Measurements from ENCODE around the gene LIME1. TPM values are rescaled to one million over a fixed set of nuclear protein-coding genes. Genes with fewer than 3 reads are reported as not detected.

Gene LIME1
- total RNA-seq, 1 donor from 2014 or later: 8.7 TPM

DNA sequence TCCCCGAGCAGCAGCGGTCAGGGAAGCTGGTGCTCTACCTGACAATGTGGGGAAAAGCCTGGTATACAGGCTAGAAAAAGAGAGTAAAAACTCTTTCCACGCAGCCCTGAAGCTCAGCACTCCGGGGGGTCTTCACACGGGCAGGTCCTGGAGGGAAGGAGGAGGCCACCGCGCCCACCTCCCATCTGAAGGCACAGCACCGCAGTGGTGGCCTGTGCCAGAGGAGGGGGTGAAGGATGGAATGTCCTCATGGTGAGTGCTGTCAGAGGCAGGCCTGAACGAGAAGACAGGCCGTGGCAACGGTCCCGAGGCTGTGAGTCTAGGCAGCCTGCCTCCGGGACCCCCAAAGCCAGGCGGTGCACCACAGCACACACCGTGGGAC lies 9.0 kb downstream of the LIME1 start:
- H3K4me1 ChIP-seq: peaks cover 14% of the 10 kb centered on the region
- no peak overlapping the region for H3K27ac ChIP-seq
- no peak overlapping the region for H3K4me3 ChIP-seq
- ATAC-seq (no peak), DNase-seq (no peak)
- H3K27me3 ChIP-seq (ENCODE audit: low read depth): no peaks in the 10 kb centered on the region
- H3K9me3 ChIP-seq: no peaks in the 10 kb centered on the region
- H3K36me3 ChIP-seq: peaks cover 36% of the 10 kb centered on the region
- intact Hi-C loops (cut with DNase I): no loop called here
- TF ChIP-seq, protein P1, sequence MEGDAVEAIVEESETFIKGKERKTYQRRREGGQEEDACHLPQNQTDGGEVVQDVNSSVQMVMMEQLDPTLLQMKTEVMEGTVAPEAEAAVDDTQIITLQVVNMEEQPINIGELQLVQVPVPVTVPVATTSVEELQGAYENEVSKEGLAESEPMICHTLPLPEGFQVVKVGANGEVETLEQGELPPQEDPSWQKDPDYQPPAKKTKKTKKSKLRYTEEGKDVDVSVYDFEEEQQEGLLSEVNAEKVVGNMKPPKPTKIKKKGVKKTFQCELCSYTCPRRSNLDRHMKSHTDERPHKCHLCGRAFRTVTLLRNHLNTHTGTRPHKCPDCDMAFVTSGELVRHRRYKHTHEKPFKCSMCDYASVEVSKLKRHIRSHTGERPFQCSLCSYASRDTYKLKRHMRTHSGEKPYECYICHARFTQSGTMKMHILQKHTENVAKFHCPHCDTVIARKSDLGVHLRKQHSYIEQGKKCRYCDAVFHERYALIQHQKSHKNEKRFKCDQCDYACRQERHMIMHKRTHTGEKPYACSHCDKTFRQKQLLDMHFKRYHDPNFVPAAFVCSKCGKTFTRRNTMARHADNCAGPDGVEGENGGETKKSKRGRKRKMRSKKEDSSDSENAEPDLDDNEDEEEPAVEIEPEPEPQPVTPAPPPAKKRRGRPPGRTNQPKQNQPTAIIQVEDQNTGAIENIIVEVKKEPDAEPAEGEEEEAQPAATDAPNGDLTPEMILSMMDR (IDR thresholded peaks at IDR 0.05): no peak

DNA sequence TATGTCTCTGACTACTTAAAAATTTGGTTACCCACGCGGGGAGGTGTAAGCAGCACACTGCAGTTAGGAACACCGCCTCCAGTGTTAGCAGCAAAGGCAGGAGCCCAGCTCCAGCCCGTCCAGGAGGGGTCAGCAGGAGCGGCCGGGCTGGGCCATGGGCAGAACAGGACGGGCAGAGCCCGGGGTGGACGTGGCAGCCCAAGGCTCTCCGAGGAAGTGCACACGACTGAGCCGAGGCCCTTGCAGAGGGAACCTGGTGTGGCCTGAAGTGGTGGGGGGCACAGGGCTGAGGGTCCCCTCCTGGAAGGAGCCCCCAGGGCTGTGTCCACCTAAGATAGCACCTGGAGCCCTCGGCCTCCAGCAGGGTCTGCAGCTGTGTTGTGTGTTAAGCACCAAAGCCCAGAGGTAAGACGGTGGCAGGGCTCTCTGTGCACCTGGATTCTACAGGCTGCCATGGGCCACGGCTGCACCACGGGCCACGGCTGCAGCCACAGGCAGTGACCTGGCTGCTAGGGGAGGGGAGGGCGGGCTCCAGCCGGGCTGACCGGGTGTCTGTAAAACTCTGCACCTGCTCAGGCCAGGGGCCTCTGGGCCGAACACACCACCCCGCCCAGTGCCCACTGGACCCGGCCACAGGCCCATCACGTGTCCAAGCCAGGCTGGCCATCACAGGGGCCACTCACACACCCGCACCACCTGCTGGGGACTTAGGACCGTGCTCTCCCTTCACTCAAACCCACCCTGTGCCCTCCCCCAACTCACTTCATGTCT lies 9.7 kb downstream of the LIME1 start:
- TF ChIP-seq, protein P1 (IDR thresholded peaks at IDR 0.05): no peak
- no peak overlapping the region for H3K4me3 ChIP-seq
- no peak overlapping the region for H3K27ac ChIP-seq
- intact Hi-C loops (cut with DNase I): no loop called here
- peaks cover 36% of the 10 kb centered on the region for H3K36me3 ChIP-seq
- DNase-seq (no peak), ATAC-seq (no peak)
- H3K27me3 ChIP-seq (ENCODE audit: low read depth): no peaks in the 10 kb centered on the region
- H3K9me3 ChIP-seq: no peaks in the 10 kb centered on the region
- H3K4me1 ChIP-seq: peaks cover 11% of the 10 kb centered on the region

DNA sequence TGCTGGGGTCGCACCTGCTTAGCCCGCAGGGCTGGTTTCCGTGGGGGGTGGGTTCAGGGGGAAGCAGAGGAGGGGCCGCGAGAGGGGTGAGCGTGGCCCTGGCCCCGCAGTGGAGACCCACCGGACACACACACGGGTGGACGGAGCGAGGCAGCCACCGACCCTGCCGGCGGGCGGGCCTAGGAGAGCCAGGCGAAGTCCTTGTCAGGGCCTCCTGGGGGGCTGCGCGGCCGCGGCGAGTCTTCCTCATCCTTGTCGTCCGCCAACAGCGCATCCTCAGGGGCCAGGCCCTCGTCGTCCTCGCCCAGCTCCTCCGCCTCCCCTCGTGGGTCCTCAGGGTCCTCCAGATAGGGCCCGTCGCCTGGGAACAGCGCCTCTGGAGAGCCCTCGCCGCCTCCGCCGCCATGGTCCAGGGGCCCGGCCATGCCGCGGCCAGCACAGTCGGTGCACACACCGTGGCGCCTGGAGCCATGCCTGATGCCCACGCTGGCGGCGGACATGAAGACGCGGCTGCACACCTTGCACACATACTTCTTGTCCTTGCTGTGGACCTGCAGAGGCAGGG lies 10.4 kb downstream of the LIME1 start:
- intact Hi-C loops (cut with DNase I): no loop called here

DNA sequence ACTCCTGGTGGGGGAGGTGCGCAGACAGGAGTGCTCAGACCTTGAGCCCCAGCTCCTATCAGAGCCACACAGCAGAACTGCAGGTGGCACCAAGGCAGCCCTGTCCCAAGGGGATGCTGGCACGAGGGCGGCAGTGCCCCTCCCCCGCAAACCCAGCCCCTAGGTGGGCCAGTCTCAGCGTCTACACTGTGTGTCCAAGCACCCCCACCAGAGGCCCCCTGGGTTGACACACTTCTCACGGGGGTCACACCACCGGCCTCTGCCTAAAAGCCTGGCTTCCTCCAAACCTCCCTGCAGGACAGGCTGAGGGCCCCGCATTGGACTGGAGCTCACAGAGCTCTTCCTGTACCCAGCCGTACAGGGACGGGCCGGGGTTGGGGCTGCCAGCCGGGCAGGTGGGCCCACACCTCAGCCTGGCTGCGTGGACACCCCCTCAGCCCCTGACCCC lies 11.2 kb downstream of the LIME1 start:
- Histone ChIP-seq H3K4me3 (no peak overlapping the region), H3K36me3 (peaks cover 26% of the 10 kb centered on the region), H3K27me3 (ENCODE audit: low read depth) (no peaks in the 10 kb centered on the region), H3K9me3 (no peaks in the 10 kb centered on the region), H3K4me1 (no peaks in the 10 kb centered on the region), H3K27ac (no peak overlapping the region)
- intact Hi-C loops (cut with DNase I): no loop called here
- DNase-seq (no peak), ATAC-seq (no peak)
- TF ChIP-seq, protein P1 (IDR thresholded peaks at IDR 0.05): no peak

More for the DNA sequence above, 10.4 kb downstream of the LIME1 start:
- Histone ChIP-seq H3K4me3 (no peak overlapping the region), H3K4me1 (peaks cover 4% of the 10 kb centered on the region), H3K9me3 (no peaks in the 10 kb centered on the region), H3K36me3 (peaks cover 31% of the 10 kb centered on the region), H3K27ac (no peak overlapping the region), H3K27me3 (ENCODE audit: low read depth) (no peaks in the 10 kb centered on the region)
- DNase-seq (no peak), ATAC-seq (no peak)
- TF ChIP-seq, protein P1 (IDR thresholded peaks at IDR 0.05): no peak

DNA sequence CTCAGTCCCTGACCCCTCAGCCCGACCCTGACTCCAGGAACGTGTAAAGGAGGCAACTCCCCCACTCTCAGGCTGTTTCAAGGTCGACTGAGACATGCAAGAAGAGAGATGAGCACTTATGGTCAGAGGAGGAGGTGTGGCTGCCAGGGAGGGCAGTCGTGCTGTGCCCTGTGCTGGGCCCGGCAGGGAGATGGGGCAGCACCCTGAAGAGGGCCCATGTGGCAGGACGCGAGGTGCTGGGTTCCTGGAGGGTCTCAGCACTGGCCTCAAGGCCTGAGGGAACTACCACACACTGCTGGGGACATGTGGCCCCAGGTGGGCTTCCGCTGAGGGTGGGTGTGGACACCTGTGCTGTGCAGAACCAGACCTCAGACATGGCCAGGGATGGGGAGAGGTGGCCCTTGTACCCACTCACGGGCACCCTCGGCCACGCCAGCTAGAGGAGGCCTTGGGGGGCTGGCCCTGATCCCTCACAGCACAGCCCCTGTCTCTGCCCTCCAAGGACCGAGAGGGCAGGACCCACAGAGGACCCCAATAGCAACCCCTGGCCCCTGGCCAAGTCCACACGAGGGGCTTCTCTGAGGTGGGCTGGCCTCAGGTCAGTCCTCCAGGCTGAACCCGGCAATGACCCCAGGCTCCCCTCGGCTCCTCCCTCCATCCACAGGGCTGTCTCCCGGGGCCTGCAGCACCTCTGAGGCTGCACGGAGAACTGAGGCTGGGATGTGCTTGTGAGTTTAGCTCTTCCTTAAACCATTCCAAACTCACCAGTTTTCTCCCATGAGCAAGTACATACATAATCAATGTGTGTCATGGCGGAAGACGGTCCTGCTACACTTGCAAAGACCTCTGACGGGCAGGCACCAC lies 11.8 kb downstream of the LIME1 start:
- H3K27me3 ChIP-seq (ENCODE audit: low read depth): no peaks in the 10 kb centered on the region
- no peak for DNase-seq
- intact Hi-C loops (cut with DNase I): no loop called here
- no peaks in the 10 kb centered on the region for H3K9me3 ChIP-seq
- H3K4me1 ChIP-seq: no peaks in the 10 kb centered on the region
- no peak overlapping the region for H3K4me3 ChIP-seq
- ATAC-seq: no peak
- TF ChIP-seq, protein P1 (IDR thresholded peaks at IDR 0.05): no peak
- no peak overlapping the region for H3K27ac ChIP-seq
- H3K36me3 ChIP-seq: peaks cover 21% of the 10 kb centered on the region

Measured in lower lobe of right lung (tissue), 2 donors.